Activated CD8-positive, alpha-beta memory T cell treated with anti-CD3 and anti-CD28 coated beads for 24 hours (primary cell): ENCODE measurements around the gene KHSRP.
A peak's percentile ranks its signal among the peaks of the same experiment; 100 is the strongest.

ENCODE experiments used
- DNase-seq: peaks from one replicate; pipeline ENCODE4 v3.0.0-alpha.2; 2020

The KHSRP gene

DNA sequence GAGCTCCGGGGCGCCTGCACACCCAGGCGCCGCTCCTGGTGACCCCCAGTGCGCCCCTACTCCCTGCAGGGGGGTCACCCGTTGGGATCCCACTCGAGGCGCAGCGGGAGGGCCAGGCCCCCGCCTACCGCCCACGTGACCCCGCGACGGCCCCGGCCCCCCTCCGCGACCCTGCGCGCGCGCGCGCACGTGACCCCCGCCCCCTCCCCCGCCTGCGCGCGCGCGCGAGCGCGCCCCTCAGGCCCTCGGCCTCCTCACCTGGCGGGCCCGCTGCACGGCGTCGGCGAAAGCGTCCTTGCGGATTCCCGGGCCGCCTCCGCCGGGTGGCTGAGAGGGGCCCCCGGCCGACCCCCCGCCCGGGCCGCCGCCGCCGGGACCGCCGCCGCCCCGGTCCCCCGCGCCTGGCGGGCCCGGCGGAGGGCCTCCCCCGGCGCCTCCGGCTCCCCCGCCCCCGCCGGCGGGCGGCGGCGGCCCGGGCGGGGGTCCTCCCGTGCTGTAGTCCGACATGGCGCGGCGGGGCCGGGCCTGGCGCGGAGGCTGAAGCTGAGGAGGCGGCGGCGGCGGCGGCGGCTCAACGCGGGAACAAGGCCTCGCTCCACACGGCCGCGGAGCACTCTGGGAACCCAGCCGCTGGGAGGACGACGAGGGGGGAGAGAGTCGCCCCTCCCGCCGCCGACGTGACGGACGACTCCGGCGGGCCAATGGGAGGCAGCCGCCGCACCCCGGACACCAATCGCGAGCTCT is at the start of gene KHSRP:
KHSRP (minus strand) TSS at position 617 of the 744 bp plus-strand sequence; CDS start at position 507, 110 bp downstream.
- peak; percentile 70 for DNase-seq

GRCh38 chr19:6473647-6474046 is 49.0 kb upstream of the KHSRP start:
- DNase-seq = no peak

DNA sequence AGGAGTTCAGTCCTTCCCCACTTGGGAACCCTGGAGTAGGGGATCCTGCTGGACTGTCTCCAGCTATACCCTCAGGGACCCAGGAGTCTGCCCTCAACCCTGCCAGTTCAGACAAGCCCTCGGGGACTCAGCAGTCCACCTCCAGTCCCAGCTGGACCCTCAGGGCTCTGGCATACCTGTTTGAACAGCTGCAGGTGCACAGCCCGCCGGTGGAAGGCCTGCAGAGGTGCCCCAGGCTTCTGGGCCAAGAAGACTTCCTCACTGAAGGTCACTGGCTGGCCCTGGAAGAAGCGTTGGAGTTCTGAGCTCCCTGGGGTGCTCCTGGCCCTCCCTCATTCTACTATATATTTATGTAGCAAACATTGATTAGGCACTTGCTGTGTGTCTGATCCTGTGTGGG is 48.1 kb upstream of the KHSRP start:
- no peak for DNase-seq

- no peak for DNase-seq
Observed at GRCh38 chr19:6471076-6471475, 46.5 kb upstream of the KHSRP start.

GRCh38 chr19:6470173-6470572 is 45.6 kb upstream of the KHSRP start:
- DNase-seq = no peak

DNA sequence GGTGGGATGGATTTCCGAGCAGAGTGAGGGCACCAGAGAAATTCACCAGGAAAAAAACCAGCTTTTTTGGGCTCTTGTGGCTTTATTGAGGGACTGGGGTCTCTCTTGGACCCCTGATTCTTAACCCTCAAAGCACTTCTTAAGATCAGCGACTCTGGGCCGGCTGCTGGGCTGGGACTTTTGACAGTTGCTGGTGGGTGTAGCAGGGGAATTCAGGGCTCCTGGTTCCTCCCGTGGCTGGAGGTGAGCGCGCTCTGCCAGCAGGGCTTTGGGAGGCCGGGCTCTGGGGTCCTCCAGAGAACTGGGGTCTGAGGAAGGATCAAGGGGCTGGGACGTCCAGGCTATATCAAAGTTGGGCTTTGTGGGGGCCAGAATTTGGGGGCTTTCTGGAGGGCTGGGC is 42.8 kb upstream of the KHSRP start:
- DNase-seq = no peak

- DNase-seq = no peak
Observed at GRCh38 chr19:6466526-6467248, 42.1 kb upstream of the KHSRP start.

GRCh38 chr19:6465663-6466062 is 41.1 kb upstream of the KHSRP start:
- no peak for DNase-seq

- DNase-seq = no peak
Observed at GRCh38 chr19:6465006-6465405, 40.4 kb upstream of the KHSRP start.

- peak; percentile 68 for DNase-seq
Observed at GRCh38 chr19:6464070-6464873, 39.7 kb upstream of the KHSRP start, which contains the start of gene CRB3. Gene CRB3, plus strand, starts transcription at chr19:6464271. Its CDS starts 431 bp downstream, at chr19:6464702.

- DNase-seq = peak; percentile 97
Observed at GRCh38 chr19:6460099-6460884, 35.7 kb upstream of the KHSRP start.

- peak; percentile 84 for DNase-seq
Observed at GRCh38 chr19:6459262-6460098, 34.9 kb upstream of the KHSRP start, which contains the start of gene SLC25A23. Gene SLC25A23, minus strand, starts transcription at chr19:6459792. Its CDS starts 164 bp downstream, at chr19:6459628.

GRCh38 chr19:6458695-6459261 is 34.2 kb upstream of the KHSRP start:
- no peak for DNase-seq

DNA sequence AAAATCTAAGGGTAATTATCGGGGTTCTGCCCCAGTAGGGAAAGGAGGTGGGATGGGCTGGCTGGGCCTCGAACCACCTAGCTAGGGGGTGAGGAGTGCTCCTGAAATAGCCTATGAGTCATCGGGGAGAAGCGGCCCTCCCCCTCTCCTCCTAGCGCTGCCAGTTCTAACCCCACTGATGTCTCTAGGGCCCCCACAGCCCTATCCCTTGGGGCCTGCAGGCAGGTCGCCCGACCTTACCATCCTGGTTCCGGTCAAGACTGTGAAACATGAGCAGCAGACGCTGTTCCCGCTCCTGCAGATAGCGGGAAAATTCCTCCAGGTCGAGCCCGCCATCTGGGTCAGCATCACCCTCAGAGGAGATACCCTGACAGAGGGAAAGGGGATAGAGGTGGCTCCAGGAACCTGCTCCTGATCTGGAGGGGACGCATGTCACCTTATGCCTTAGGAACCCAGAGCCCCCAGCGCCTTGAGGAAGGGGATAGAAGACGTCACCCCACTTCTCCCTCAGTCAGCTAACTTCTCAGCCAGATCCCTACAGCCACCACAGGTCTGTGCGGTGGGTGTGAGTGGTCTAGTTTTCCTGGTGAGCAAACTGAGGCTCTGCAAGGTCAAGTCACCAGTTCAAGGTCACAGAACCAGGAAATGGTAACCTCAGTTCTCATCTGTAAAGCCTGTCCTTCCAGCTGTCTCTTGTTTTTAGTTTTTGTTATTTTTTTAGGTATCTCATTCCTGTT is 33.5 kb upstream of the KHSRP start:
- DNase-seq = no peak

DNA sequence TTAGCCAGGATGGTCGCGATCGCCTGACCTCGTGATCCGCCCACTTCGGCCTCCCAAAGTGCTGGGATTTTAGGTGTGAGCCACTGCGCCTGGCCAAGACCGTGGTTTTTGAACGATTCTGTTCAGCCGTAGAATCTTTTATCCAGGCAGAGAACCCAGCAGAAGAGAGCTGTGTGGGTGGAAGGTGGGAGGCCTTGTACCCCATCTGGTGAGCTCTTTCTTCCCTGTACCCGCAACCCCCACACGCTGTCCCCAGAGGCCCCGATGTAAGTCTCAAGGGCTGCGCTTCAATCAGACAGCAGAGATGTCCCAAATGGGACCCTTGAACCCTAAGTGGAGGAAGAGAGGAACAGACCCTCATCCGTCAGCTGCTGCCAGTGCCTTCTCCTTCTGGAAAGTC is 31.3 kb upstream of the KHSRP start:
- DNase-seq = no peak

DNA sequence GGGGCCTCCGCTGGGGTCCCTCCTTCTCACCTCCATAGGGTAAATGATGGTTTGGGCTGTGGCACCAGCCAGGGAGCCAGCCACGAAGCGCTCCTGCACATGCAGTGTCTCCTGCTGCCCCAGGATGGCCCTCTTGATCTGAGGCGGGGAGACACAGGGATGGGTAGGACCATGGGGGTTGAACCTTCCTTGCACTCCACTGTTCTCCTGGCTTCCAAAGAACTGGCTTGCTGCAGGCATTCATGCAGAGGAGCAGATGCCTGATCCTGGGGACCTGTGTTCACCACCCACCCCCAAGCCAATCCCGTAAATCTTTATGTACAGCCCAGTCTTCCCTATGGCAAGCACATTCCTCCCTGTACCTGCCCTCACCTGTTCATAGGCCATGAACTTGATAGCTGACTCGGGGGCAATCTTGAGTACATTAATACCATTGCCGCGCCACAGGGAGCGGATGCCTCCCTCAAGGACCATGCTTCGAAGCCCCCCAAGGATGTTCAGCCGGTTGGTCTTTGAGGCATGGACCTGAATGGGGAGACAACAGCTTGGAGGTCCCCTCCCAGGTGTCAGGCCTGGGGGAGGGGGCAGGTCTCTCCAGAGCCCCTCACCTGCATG is 29.4 kb upstream of the KHSRP start:
- DNase-seq = no peak

DNA sequence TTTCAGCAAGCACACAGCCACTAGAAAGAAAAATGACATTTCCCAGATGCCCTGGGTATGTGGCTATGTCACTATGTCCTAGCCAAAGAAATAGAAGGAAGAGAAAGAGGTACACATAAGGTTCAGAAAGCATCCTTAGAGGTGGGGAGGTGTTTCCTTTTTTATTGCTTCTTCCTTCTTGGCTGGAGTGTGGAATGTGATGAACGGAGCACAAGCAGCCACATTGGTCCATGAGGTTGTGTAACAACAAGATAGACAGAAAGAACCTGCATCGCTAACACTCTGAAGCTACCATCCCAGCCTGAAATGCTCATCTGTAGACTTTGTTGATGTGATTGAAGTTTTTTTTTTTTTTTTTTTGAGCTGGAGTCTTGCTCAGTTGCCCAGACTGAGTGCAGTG is 28.3 kb upstream of the KHSRP start:
- DNase-seq = no peak

DNA sequence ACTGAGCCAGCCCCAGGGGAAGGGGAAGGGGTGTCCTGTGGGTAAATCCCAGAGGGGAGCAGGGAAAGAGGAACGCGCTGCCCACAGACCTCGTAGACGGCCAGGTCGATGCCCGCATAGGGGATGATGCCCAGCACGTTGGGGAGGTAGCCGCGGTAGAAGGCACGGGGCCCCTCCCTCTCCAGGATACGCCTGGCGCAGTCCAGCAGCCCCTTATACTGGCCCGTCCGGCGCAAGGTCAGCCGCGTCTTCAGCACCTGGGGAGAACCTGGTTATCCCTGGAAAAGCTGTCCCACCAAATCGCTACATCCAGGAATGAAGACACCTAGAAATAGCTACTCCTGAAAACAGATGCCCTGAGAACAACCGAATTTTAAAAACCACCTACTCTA is 27.6 kb upstream of the KHSRP start:
- no peak for DNase-seq

DNA sequence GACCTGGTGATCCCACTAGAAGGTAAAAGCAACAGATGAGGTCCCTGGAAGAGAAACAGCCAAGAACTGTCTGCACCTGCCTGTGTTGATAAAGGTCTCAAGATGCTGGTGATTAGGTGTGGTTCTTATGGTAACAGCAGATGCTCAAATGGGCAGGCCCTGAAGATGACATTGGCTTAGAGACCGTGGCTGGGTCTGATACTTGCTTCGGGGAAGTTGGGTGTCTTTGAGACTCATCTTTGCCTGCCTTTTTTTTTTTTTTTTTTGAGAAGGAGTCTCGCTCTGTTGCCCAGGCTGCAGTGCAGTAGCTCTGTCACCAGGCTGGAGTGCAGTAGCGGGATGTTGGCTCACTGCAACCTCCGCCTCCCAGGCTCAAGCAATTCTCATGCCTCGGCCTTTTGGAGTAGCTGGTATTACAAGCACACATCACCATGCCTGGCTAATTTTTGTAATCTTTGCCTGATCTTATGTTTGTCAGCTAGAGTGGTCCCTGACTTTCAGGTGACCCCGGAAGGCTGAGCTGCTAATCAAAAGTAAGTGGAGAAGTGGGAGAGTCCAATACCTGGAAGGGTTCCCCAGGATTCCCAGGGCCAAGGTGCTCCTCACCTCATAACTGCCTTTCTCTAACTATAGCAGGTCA is 27.1 kb upstream of the KHSRP start:
- no peak for DNase-seq

- DNase-seq = no peak
Observed at GRCh38 chr19:6450166-6450565, 25.6 kb upstream of the KHSRP start.
